Erythroblast (primary cell): Measurements from ENCODE around the gene PIK3R1.

Experiments
- GATA1 ChIP-seq: IDR thresholded peaks from 2 replicates; pipeline ENCODE4 v1.6.1; 2011; ENCODE audit warnings: low read depth, mild to moderate bottlenecking, control low read depth, low read length, moderate library complexity
- POLR2A ChIP-seq: IDR thresholded peaks from 2 replicates; pipeline ENCODE4 v1.6.1; 2011; ENCODE audit warnings: mild to moderate bottlenecking, low read length

DNA sequence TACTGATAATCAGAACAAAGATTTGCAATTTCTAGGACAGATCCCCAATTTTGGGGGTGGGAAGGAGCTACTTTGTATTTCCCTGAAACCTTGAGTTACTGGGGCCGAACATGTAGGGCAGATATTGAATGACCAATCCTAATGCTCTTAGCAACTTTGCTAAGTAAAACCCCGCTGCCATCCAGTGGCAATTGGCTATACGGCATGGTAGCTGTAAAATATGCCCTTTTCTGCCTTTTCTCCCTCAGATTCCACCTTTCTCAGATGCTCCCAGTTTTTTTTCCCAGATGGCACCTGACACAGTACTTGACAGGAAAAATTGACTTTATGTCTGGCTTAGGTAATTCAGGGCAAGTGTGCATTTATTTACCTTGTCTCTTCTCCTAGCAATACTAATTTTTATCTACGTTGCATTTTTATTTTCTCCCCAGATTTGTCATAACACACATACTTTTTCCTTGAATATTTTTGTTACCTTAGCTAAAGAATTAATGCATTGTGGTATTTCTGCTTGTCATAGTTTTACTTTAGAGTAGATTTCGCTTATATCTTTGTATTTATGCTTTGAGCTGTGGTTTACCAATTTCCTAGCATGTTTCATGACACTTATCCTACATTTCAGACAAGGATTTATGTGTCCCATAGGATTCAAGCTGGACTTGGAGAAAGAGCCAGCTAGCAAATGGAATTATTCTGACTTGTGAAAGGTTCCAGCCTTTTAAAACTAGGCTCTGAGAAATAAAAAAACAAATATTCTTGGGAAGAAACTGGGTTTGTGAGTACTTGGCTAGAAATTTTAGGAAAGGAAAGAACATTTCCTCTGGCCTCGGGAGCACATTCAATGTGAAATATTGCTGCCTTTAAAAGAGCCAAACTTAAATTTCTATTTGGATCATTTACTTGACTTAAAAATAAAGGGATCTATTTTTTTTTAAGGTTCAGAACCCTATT lies 37.4 kb downstream of the PIK3R1 start:
- no peak for TF ChIP-seq POLR2A
- no peak for TF ChIP-seq GATA1
